H1 (cell line): ENCODE measurements around the gene FAM50B.

Source experiments
- CTCF ChIP-seq, 3 experiments: IDR thresholded peaks; 1 replicate in 2 of 3; 2 replicates in 1 of 3; pipeline versions ENCODE4 v1.5.1 to v1.6.1; 2011; ENCODE audit warnings: low read length in 3 of 3, mild to moderate bottlenecking in 3 of 3, inconsistent platforms in 2 of 3, low read depth in 1 of 3, moderate library complexity in 1 of 3; ENCODE audit not compliant: insufficient read depth in 1 of 3; ENCODE audit errors: control extremely low read depth in 1 of 3
- GABPA ChIP-seq: IDR thresholded peaks from 2 replicates; pipeline ENCODE4 v1.6.1; 2011; ENCODE audit warnings: mild to moderate bottlenecking, low read length, moderate library complexity, borderline replicate concordance; ENCODE audit not compliant: insufficient read depth
- GTF2F1 ChIP-seq: IDR thresholded peaks from 2 replicates; pipeline ENCODE4 v1.6.1; 2012; ENCODE audit warnings: low read depth, low read length, improper control_type of control experiment, borderline replicate concordance
- TAF1 ChIP-seq: IDR thresholded peaks from 2 replicates; pipeline ENCODE4 v1.6.1; 2011; ENCODE audit warnings: mild to moderate bottlenecking, low read depth, low read length

- TF ChIP-seq GTF2F1, result no peak
- no peak for TF ChIP-seq GABPA
- no peak for TF ChIP-seq TAF1
- TF ChIP-seq CTCF (IDR thresholded peaks at IDR 0.05; ENCODE audit: control extremely low read depth in 1 of 3, insufficient read depth in 1 of 3, low read depth in 1 of 3, low read length in 3 of 3), result no peak
Observed at GRCh38 chr6:3879194-3879952, 30.2 kb downstream of the FAM50B start.
